Urinary bladder (tissue), 4 donors: ENCODE data around the gene HDAC7. TPM values are rescaled to one million over a fixed set of nuclear protein-coding genes. Genes with fewer than 3 reads are reported as not detected.

ENCODE experiments used
- DNase-seq: peaks from one replicate; pipeline ENCODE4 v3.0.0-alpha.2; 2015; ENCODE audit errors: extremely low spot score
- H3K27ac ChIP-seq: one replicate; pipeline ENCODE4 v1.5.1; 2013; ENCODE audit warnings: low read depth, mild to moderate bottlenecking, moderate library complexity
- H3K36me3 ChIP-seq: one replicate; pipeline ENCODE4 v1.6.1; 2013; ENCODE audit warnings: mild to moderate bottlenecking, moderate library complexity; ENCODE audit not compliant: insufficient read depth
- H3K4me1 ChIP-seq: one replicate; pipeline ENCODE4 v1.6.1; 2013; ENCODE audit warnings: mild to moderate bottlenecking, moderate library complexity; ENCODE audit not compliant: insufficient read depth
- H3K4me3 ChIP-seq: one replicate; pipeline ENCODE4 v1.5.1; 2013; ENCODE audit warnings: low read depth, low read length
- WGBS: extraction: QIAGEN DNeasy Blood & Tissue Kit; methylation state at CpG from one replicate; pipeline ENCODE4 v1.1.7; 2013; 5-methylcytosine and 5-hydroxymethylcytosine counted together
- polyA plus RNA-seq: library from polyadenylated mRNA; stranded (reverse); fragments of 200-250 nt; gene quantifications from one replicate; pipeline ENCODE4 v1.2.3, GENCODE V29; 2013
- total RNA-seq: library from RNA; depleted of rRNA; stranded (reverse); fragments of >200 nt; gene quantifications from one replicate; pipeline ENCODE4 v1.2.3, GENCODE V29; 2014
- donor health status: healthy with polysubstance abuse.
- donor health status: healthy.

The HDAC7 gene
- total and polyA plus RNA-seq, 2 donors: 26.8 to 92.4 TPM

DNA sequence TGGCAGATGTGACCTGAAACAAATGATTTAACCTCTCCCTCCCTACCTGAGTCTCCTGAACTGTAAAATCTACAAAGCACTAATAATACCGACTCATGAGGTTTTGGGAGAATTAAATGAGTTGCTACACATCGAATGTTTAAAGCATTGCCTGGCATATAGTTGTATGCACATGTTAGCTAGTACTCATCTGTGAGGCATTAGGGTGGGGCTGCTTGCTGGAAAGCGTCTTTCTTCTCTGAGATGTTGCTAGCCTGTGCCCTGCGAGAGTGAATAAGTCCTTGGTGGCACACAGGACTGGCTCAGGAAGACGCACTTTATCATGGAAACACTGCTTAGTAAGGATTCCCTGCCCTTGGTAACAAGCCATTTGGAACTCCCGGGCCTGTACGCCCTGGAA is 67.2 kb downstream of the HDAC7 start:
- Histone ChIP-seq H3K4me1 (no peaks in the 10 kb centered on the region), H3K36me3 (no peaks in the 10 kb centered on the region), H3K4me3 (no peak overlapping the region), H3K27ac (no peak overlapping the region)
- DNase-seq: no peak
- 70% methylated on average over 7 of the region's 7 CpGs for WGBS

DNA sequence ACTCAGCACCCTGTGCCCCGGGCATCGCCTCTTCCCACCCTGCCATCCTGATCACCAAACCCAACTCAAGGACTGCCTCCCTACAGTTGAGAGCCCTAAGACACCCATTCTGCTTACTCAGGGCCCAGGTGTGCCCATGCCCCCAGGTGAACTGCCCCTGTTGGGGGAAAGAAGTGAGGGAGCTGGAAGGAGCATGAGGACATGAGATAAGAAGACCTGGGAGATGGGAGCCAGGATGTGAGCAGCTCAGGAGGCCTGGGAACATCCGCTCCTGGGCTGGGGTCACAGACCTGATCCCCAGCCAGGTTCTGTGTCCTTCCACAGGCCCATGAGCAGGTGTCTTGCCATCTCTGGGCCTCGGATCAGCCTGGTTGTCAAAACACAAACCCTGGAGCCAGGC is 67.6 kb downstream of the HDAC7 start:
- no peaks in the 10 kb centered on the region for H3K4me1 ChIP-seq
- H3K27ac ChIP-seq: no peak overlapping the region
- 87% methylated on average over 4 of the region's 4 CpGs for WGBS
- no peaks in the 10 kb centered on the region for H3K36me3 ChIP-seq
- DNase-seq: no peak
- H3K4me3 ChIP-seq: no peak overlapping the region

- WGBS: 85% methylated on average over 9 of the region's 9 CpGs
- no peak overlapping the region for H3K27ac ChIP-seq
- no peak for DNase-seq
- no peaks in the 10 kb centered on the region for H3K4me1 ChIP-seq
- H3K4me3 ChIP-seq: no peak overlapping the region
- H3K36me3 ChIP-seq: no peaks in the 10 kb centered on the region
These were observed 68.1 kb downstream of the HDAC7 start for GRCh38 chr12:47751561-47751960.

GRCh38 chr12:47750916-47751470 is 68.7 kb downstream of the HDAC7 start:
- DNase-seq: no peak
- Histone ChIP-seq H3K4me1 (no peaks in the 10 kb centered on the region), H3K27ac (no peak overlapping the region), H3K36me3 (no peaks in the 10 kb centered on the region), H3K4me3 (no peak overlapping the region)
- WGBS: 89% methylated on average over 19 of the region's 19 CpGs

- Histone ChIP-seq H3K27ac (no peak overlapping the region), H3K4me1 (no peaks in the 10 kb centered on the region), H3K4me3 (no peak overlapping the region), H3K36me3 (no peaks in the 10 kb centered on the region)
- DNase-seq: no peak
- 92% methylated on average over 10 of the region's 10 CpGs for WGBS
These were observed 69.4 kb downstream of the HDAC7 start for GRCh38 chr12:47750229-47750798.

DNA sequence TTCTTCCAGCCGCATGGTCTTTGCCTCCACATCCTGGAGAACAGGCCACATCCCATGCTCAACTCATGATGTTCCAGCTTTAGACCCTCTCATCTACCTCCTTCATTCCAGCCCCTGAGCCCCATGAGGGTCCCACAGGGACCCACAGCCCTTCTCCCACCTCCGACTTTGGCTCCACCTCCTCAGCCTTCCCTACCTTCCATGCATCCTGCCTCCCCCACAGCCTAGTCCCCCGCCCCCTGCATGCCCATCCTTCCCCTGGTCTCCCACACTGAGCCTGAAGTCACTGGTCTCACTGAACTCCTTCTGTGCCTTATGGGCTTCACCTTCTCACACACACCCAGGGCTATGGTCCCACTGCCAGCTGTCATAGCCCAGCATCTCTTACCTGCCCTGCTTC is 70.8 kb downstream of the HDAC7 start:
- Histone ChIP-seq H3K4me3 (no peak overlapping the region), H3K4me1 (no peaks in the 10 kb centered on the region), H3K36me3 (no peaks in the 10 kb centered on the region), H3K27ac (no peak overlapping the region)
- no peak for DNase-seq
- WGBS: 96% methylated on average over 3 of the region's 3 CpGs

DNA sequence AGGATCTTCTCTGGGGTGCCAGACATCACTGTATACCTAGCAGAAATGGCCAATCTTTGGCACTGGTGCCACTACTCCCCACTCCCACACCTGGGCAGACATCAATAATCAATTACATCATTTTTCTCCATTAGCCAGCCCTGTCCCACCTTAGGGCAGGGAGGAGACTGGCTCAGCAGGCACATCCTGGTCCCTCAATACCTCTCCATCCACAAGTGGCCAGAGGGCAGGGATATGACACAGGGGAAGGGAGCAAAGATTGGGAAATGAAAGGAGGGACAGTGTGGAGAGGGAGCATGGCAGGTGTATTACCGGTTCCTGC is 71.2 kb downstream of the HDAC7 start:
- 97% methylated on average over 1 of the region's 1 CpG for WGBS
- H3K36me3 ChIP-seq: no peaks in the 10 kb centered on the region
- H3K27ac ChIP-seq: no peak overlapping the region
- no peaks in the 10 kb centered on the region for H3K4me1 ChIP-seq
- no peak overlapping the region for H3K4me3 ChIP-seq
- no peak for DNase-seq

- DNase-seq: no peak
- no peaks in the 10 kb centered on the region for H3K36me3 ChIP-seq
- H3K4me3 ChIP-seq: no peak overlapping the region
- no peak overlapping the region for H3K27ac ChIP-seq
- no peaks in the 10 kb centered on the region for H3K4me1 ChIP-seq
- 94% methylated on average over 14 of the region's 14 CpGs for WGBS
These were observed 71.9 kb downstream of the HDAC7 start for GRCh38 chr12:47747596-47748506.

DNA sequence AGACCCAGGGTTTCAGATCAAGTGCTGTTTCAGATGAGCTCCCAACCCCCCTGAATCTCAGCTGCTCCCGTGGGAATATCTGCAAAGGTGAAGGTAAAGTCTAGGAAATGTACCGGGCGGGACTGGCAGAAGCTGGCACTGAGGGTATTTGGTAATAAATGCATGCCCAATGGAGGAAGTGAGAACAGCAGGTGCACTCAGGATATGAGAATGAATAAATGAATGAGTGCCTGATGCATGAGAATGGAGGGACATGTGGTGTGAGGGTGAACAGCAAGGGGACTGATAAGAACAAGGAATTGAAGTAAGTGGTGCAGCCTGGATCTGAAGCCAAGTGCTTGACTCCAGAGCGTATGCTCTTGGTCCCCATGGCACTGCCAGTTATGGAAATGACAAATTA is 72.6 kb downstream of the HDAC7 start:
- 92% methylated on average over 4 of the region's 4 CpGs for WGBS
- Histone ChIP-seq H3K4me3 (no peak overlapping the region), H3K36me3 (no peaks in the 10 kb centered on the region)

GRCh38 chr12:47746523-47746922 is 73.2 kb downstream of the HDAC7 start:
- DNase-seq: no peak
- H3K4me3 ChIP-seq: no peak overlapping the region
- no peak overlapping the region for H3K27ac ChIP-seq
- no peaks in the 10 kb centered on the region for H3K4me1 ChIP-seq
- 89% methylated on average over 7 of the region's 7 CpGs for WGBS
- H3K36me3 ChIP-seq: no peaks in the 10 kb centered on the region

More for the DNA sequence above, 72.6 kb downstream of the HDAC7 start:
- no peak for DNase-seq
- Histone ChIP-seq H3K4me1 (no peaks in the 10 kb centered on the region), H3K27ac (no peak overlapping the region)

GRCh38 chr12:47746073-47746472 is 73.6 kb downstream of the HDAC7 start:
- no peak overlapping the region for H3K27ac ChIP-seq
- H3K36me3 ChIP-seq: no peaks in the 10 kb centered on the region
- DNase-seq: no peak
- no peaks in the 10 kb centered on the region for H3K4me1 ChIP-seq
- H3K4me3 ChIP-seq: no peak overlapping the region
- WGBS: 79% methylated on average over 5 of the region's 5 CpGs

DNA sequence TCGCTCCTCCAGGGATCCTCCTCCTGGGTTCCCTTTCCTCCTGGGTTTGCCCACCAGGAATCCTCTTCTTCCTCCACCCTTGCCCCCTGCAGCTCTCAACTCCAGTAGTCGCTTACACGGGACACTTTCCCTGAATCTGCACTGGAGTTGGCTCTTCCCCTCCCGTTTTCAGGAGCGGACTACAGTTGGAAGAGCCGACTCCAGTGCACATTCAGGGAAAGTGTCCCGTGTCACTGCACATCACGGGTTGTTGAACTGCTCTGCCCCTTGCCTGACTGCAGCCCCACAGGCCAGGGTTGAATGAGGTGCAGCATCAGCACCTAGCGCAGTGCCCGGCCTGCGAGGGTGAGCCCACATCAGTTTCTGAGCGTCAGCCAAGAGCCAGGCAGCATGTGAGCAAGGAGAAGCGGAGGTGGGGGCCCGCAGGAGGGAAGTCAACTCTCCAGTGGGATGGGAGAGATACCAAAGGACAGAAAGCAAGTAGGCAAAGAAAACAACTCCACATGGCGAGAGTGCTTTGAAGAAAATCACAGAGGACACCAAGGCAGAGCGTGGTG is 74.1 kb downstream of the HDAC7 start:
- WGBS: 66% methylated on average over 16 of the region's 16 CpGs
- Histone ChIP-seq H3K4me1 (no peaks in the 10 kb centered on the region), H3K27ac (no peak overlapping the region), H3K4me3 (no peak overlapping the region), H3K36me3 (no peaks in the 10 kb centered on the region)
- no peak for DNase-seq

- Histone ChIP-seq H3K36me3 (no peaks in the 10 kb centered on the region), H3K4me1 (no peaks in the 10 kb centered on the region), H3K27ac (no peak overlapping the region), H3K4me3 (no peak overlapping the region)
- no peak for DNase-seq
- WGBS: 79% methylated on average over 8 of the region's 8 CpGs
These were observed 74.8 kb downstream of the HDAC7 start for GRCh38 chr12:47744778-47745436.
